ENCODE data around the gene SUN3. TPM values are rescaled to one million over a fixed set of nuclear protein-coding genes. Genes with fewer than 3 reads are reported as not detected.

SUN3 gene
- total and polyA plus RNA-seq, 2 of the 13 experiments (the other 11 are each of a cell fraction or from before 2014, with no cell fraction given) = not detected

GRCh38 chr7:47979145-47979831 lies 49.6 kb downstream of the SUN3 start, which contains the start of gene HUS1 (continued):
- TF ChIP-seq YY1 (IDR thresholded peaks at IDR 0.05; ENCODE audit: insufficient read depth, insufficient replicate concordance, low read depth, low read length) (peak; percentile 90), ZNF713 (CRISPR knock-in tag; IDR thresholded peaks at IDR 0.05) (no peak), JUN (CRISPR knock-in tag; IDR thresholded peaks at IDR 0.05) (no peak; the same call in 1 of the 2 replicates), FUBP1 (CRISPR knock-in tag; IDR thresholded peaks at IDR 0.05; ENCODE audit: borderline replicate concordance) (no peak), FLYWCH1 (CRISPR knock-in tag; IDR thresholded peaks at IDR 0.05) (0 out of 2 replicates have a peak, but pooled peaks have one; percentile 48), KLF9 (CRISPR knock-in tag; IDR thresholded peaks at IDR 0.05; ENCODE audit: low read depth) (no peak), ZNF552 (CRISPR knock-in tag; IDR thresholded peaks at IDR 0.05; ENCODE audit: borderline replicate concordance) (no peak), PPARG (CRISPR knock-in tag; conservative IDR thresholded peaks at IDR 0.05) (peak; percentile 73), ZMYM3 (CRISPR knock-in tag; IDR thresholded peaks at IDR 0.05) (peak; percentile 48; the same call in 1 of the 2 replicates), NFYB (CRISPR knock-in tag; IDR thresholded peaks at IDR 0.05) (peak; percentile 29; the same call in 1 of the 2 replicates), ZNF879 (CRISPR knock-in tag; IDR thresholded peaks at IDR 0.05) (peak; percentile 64; the same call in 1 of the 2 replicates), ZNF777 (CRISPR knock-in tag; IDR thresholded peaks at IDR 0.05) (peak; percentile 86), SP140L (CRISPR knock-in tag; IDR thresholded peaks at IDR 0.05; ENCODE audit: borderline replicate concordance) (peak; percentile 69; the same call in 1 of the 2 replicates), EED (CRISPR knock-in tag; IDR thresholded peaks at IDR 0.05) (peak; percentile 80), ZNF784 (CRISPR knock-in tag; IDR thresholded peaks at IDR 0.05; ENCODE audit: borderline replicate concordance) (no peak), HOXA5 (CRISPR knock-in tag; IDR thresholded peaks at IDR 0.05) (peak; percentile 94), ZNF275 (CRISPR knock-in tag; IDR thresholded peaks at IDR 0.05; ENCODE audit: borderline replicate concordance) (peak; percentile 84; the same call in 1 of the 2 replicates), ZNF589 (CRISPR knock-in tag; conservative IDR thresholded peaks at IDR 0.05) (peak; percentile 43; the same call in 1 of the 2 replicates), ZNF883 (CRISPR knock-in tag; IDR thresholded peaks at IDR 0.05; ENCODE audit: not compliant biosample characterization) (peak; percentile 67), BHLHE40 (IDR thresholded peaks at IDR 0.05; ENCODE audit: low read length) (peak; percentile 85), SOX13 (IDR thresholded peaks at IDR 0.05) (no peak), SOX13 (CRISPR knock-in tag; conservative IDR thresholded peaks at IDR 0.05 in 1 of 2, IDR thresholded peaks at IDR 0.05 in 1 of 2) (peak in 1 of 2 experiments; percentile 59; a peak in 2 of 4 replicates), MTF1 (CRISPR knock-in tag; IDR thresholded peaks at IDR 0.05) (peak; percentile 45; the same call in 1 of the 2 replicates), SMAD3 (CRISPR knock-in tag; IDR thresholded peaks at IDR 0.05) (peak; percentile 92), ARNT2 (CRISPR knock-in tag; IDR thresholded peaks at IDR 0.05; ENCODE audit: low read depth) (peak; percentile 67), ZNF414 (CRISPR knock-in tag; IDR thresholded peaks at IDR 0.05) (0 out of 2 replicates have a peak, but pooled peaks have one; percentile 69), MZF1 (CRISPR knock-in tag; IDR thresholded peaks at IDR 0.05; ENCODE audit: borderline replicate concordance) (no peak)

All from HepG2 (cell line).